Hematopoietic multipotent progenitor cell treated with erythropoietin and hydrocortisone succinate and interleukin-3 and kit ligand, for 17 days (in vitro differentiated cells): ENCODE results near the gene FBXO44.

Experiments used
- DNase-seq: peaks from one replicate; pipeline ENCODE4 v3.0.0-alpha.2; 2015; ENCODE audit warnings: low spot score

Gene FBXO44

DNA sequence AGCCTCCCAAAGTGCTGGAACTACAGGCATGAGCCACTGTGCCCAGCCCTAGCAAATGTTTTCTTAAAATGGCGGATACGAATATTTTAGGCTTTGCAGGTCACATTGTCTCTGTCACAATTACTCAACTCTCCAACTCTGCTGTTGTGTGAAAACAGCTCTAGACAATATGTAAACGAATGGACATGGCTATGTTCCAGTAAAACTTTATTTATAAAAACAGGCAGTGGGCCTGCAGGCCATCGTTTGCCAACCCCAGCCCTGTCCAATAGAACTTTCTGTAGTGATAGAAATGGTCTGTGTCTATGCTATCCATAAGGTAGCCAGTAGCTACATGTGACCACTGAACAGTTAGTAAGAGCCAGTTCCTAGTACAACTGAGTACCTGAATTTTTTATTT, 5.1 kb downstream of the FBXO44 start:
- no peak for DNase-seq

DNA sequence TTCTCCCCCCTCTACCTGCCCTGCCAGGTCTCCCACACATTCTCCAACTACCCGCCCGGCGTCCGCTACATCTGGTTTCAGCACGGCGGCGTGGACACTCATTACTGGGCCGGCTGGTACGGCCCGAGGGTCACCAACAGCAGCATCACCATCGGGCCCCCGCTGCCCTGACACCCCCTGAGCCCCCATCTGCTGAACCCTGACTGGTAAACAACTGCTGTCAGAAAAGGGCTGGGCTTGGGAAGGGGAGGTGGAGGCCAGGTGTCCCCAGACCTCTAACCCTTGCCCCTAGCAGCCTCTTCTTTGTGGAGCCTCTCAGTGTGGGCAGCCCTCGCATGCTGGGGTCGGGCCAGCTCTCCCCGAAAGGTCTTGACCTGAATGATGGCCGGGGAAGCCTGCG, 6.4 kb downstream of the FBXO44 start:
- DNase-seq, result no peak

- no peak for DNase-seq
Measured at GRCh38 chr1:11664336-11665065, 9.8 kb downstream of the FBXO44 start.

GRCh38 chr1:11668516-11668915, 13.8 kb downstream of the FBXO44 start:
- no peak for DNase-seq

DNA sequence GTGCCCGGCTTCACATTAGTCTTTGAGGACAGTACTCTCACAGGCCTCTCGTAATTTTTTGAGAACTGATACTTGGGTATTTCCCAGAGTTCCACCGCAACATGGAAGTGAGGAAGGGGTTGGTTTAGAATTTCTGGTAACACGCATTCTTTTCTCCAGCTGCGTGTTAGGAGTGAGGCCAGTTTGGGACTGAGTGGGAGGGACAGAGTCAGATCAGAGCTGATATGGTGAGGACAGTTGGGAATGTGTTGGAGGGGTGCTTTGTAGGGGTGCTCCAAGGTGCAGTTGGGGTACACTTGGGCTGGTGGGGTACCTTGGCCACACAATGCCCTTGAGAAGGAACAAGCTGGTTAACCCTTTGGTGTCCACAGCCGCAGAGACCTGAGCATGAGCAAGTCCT, 16.1 kb downstream of the FBXO44 start:
- DNase-seq, result no peak

- DNase-seq, result no peak
Measured at GRCh38 chr1:11671205-11671543, 16.5 kb downstream of the FBXO44 start.

DNA sequence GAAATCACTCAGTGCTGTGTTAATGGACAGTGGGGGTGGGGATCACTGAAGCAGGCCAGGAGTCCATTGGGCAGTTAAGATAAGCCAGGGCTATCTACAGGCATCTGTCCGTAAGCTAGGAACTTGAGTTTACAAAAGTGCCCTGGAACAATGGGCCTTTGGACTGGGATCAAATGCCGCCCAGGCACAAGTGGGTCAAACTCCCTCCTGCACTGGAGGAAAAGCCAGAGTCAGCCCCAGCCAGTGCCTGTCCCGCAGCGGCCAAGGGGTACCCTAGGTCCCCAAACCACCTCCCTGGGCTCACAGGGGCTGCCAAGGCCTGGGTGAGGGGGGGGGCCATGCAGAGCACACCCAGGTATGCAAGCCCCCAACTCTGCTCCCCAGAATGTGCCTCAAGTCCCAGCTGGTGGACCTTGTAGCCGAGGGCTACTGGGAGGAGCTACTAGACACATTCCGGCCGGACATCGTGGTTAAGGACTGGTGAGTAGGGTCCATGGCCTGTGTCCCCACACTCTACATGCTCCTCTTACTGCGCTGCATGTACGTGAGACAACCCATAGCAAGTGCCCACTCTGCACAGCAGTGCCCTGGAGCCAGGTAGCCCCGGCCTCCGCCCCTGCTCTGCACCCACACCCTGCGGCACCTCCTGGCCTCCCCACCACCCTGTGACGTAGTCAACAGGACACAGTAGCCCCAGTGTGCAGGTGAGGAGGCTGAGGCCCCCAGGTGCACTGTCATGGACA, 17.0 kb downstream of the FBXO44 start:
- no peak for DNase-seq

- DNase-seq, result no peak
Measured at GRCh38 chr1:11673089-11673769, 18.6 kb downstream of the FBXO44 start.

DNA sequence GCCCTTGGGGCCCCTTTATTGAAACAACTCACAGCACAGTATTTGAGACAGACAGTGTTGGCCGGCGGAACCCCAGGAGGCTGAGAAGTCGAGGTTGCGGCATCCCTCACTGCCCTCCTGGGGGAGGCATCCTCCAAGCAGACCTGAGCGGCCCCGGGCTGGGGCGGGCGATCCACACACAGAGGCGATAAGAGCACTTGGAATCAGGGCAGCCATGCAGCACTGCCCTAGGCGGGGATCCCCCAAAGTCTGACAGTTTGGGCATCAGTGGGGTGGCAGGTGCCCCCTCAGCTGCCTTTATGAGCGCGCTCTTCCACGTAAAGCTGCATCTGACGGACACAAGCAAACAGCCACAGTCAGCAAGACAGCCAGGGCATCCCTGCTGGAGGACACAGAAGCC, 19.8 kb downstream of the FBXO44 start:
- no peak for DNase-seq

DNA sequence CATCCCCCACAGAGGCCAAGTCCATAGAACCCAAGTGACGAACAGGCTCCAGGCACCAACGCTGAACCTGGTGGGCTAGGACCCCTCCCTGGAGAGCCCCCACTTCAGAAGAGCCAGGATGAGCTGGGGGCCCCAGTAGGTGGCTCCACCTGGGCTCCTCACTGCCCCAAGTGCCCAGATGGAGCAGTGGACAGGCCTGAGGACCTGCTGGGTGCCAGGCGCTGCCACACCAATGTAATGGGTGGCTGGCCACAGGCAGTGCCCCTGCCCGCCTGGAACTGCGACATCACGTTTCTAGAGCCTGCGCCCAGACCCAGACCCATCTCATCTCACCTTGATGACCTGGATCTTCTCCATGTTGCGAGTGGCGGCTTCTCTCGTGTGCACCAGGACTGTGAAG, 20.6 kb downstream of the FBXO44 start:
- DNase-seq, result no peak

GRCh38 chr1:11676386-11677103, 21.9 kb downstream of the FBXO44 start:
- no peak for DNase-seq

DNA sequence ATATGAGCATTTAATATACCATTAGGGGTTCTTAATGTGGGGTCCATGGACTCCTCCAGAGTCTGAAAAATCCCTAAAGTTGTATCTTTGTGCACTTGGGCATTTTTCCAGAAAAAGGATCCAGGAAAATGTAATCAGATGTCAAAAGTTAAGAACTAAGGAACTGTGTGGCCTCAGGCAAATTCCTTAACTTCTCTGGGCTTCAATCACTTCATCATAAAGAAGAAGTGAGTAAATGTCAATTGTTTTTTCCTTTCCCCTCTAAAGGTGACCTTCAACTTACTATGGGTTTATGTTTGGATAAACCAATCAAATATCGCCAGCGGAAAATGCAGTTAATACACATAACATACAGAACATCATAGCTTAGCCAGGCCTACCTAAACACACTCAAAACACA, 23.8 kb downstream of the FBXO44 start:
- no peak for DNase-seq

- DNase-seq, result no peak
Measured at GRCh38 chr1:11680270-11681070, 25.8 kb downstream of the FBXO44 start.

DNA sequence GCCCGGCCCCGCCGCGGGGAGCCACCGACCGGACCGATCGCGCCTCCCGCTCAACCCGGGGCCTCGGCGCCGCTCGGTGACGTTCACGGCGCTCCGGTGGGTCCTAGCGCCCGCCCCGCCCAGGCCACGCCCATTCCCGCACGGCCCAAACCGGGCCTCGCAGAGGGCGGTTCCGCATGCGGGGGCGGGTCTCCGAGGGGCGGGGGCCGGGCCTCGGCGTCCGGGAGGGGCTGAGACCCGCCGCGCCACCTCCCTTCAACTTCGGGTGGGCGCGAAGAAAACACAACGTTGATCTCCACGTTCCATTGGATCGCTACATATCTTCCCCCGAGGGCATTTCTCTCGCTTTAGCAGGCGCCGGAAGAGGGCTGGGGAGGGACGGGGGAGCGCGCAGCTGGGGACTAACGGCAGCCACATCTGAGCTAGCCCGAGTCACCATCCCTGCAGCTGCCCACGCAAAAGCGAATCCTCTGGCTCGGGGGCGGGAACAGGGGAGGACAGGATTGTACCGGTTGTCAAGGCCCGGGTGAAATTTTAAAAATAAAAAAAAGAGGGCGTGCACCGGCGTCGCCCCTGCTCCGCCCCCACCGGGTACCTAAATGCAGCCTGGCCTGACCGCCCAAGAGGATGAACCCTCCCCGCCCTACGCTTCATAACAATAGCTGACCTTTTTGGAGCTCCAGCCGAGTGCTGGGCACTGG, 26.5 kb downstream of the FBXO44 start, which contains the start of gene MAD2L2:
MAD2L2 (minus strand) TSS at position 78 of the 701 bp plus-strand sequence. CDS start 547 bp downstream, outside the sequence.
- DNase-seq, result peak; percentile 82

DNA sequence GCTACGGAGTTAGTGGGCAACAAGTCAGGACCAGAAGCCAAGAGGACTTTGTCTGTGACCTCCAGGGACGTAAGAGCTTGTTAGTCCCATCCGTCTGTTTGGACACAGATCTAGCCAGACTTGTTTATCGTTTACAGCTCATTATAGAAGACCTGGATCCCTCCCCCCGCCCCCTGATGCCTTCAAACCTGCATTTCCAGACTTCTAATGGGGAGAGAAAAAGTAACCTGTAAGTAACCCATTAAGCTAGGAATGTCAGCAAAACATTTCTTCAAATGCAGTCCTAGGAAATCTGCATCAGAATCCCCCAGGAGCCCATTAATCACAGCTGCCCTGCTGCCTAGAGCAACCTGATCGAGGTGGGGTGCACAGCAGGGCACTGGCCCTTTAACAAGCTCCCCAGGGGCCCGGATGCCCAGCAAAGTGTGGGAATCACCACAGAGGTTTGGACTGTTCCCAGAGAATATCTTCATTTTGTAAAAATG, 27.7 kb downstream of the FBXO44 start:
- DNase-seq, result no peak

GRCh38 chr1:11682799-11683198, 28.1 kb downstream of the FBXO44 start:
- DNase-seq, result no peak

DNA sequence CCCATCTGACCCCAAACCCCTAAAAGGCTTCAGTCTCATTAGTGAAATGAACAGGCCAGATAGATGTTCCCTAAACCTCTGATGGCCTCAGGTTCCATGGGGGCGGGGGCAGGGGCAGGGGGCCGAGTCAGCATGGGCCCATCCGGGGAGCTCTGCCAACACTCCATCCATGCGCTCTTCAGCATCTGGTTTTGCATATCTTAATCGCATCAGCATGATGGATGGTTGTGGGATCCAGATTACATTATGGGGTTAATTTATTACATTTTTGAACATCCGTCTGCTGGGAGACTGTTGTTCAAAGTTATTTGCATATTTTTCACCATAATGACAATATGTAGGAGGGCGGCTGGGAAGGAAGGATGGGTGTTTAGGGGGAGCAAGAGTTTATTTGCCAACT, 29.4 kb downstream of the FBXO44 start:
- DNase-seq, result no peak

GRCh38 chr1:11685210-11685752, 30.6 kb downstream of the FBXO44 start:
- DNase-seq, result no peak

GRCh38 chr1:11688506-11688905, 33.8 kb downstream of the FBXO44 start:
- DNase-seq, result no peak
